ENCODE measurements around the gene NPLOC4. TPM values are rescaled to one million over a fixed set of nuclear protein-coding genes. Genes with fewer than 3 reads are reported as not detected.

Gene NPLOC4
- total and polyA plus RNA-seq, 2 donors (not counting 1 experiment from before 2014, with no cell fraction given), result 70.2 to 101 TPM

- Histone ChIP-seq H3K27me3 (replicated peaks in 1 of 4; ENCODE audit: control extremely low read depth in 1 of 4, control insufficient read depth in 3 of 4, insufficient read depth in 4 of 4, low read length in 3 of 4) (no peaks in the 10 kb centered on the region), H4K20me1 (ENCODE audit: control insufficient read depth, insufficient read depth, low read length, poor library complexity, severe bottlenecking) (peaks cover 44% of the 10 kb centered on the region), H3K4me2 (replicated peaks; ENCODE audit: low read depth, low read length, poor library complexity, severe bottlenecking) (peak overlapping the region; percentile 99), H3K4me1 (ENCODE audit: control insufficient read depth in 2 of 2, insufficient read depth in 2 of 2, low read length in 2 of 2) (peaks cover 41 to 61% of the 10 kb centered on the region in 2 donors), H3K36me3 (replicated peaks in 1 of 2; ENCODE audit: control extremely low read depth in 1 of 2, control insufficient read depth in 1 of 2, extremely low read depth in 1 of 2, insufficient read depth in 2 of 2, low read length in 1 of 2) (peaks cover 0 to 42% of the 10 kb centered on the region in 2 experiments), H3K9ac (ENCODE audit: low read length) (peak overlapping the region; percentile 93), H3K27ac (ENCODE audit: low read length in 2 of 2) (peak overlapping the region; percentile 34 to 81), H2AFZ (ENCODE audit: insufficient read depth, low read depth, low read length, poor library complexity, severe bottlenecking) (no peak overlapping the region), H3K79me2 (ENCODE audit: control insufficient read depth, insufficient read depth, low read length) (peaks cover 59% of the 10 kb centered on the region), H3K9me3 (ENCODE audit: control extremely low read depth in 1 of 3, control insufficient read depth in 2 of 3, insufficient read depth in 1 of 3, low read length in 2 of 3) (no peaks in the 10 kb centered on the region), H3K4me3 (ENCODE audit: control extremely low read depth in 1 of 5, extremely low read depth in 1 of 5, insufficient read depth in 1 of 5, low read depth in 2 of 5, low read length in 4 of 5) (peak overlapping the region; percentile 71 to 96 (median 86))
- ATAC-seq (ENCODE audit: low read depth) (peak; percentile 1), DNase-seq (peak; percentile 71)
- under 1% methylated on average over 62 of the region's 62 CpGs for WGBS (ENCODE audit: insufficient coverage)
- ChIA-PET POLR2A (interaction anchor here (0.6 to 2.6 kb wide), 7 partner anchors 24 to 166 kb away, joined by 3 to 10 read pairs (median 3); partner anchors contain the start of gene BAHCC1), CTCF (interaction anchor here (1.3 to 2.1 kb wide), 10 partner anchors 11 to 259 kb away, joined by 3 to 8 read pairs (median 6); partner anchors contain the start of genes BAHCC1 and FAAP100)
- Mint-ChIP-seq H3K4me3 (peak overlapping the region; percentile 97), H3K27me3 (no peaks in the 10 kb centered on the region), H3K4me1 (peaks cover 62% of the 10 kb centered on the region), H3K9me3 (ENCODE audit: insufficient read depth) (no peaks in the 10 kb centered on the region), H3K27ac (peak overlapping the region; percentile 94)
- no peak for TF ChIP-seq CTCF (IDR thresholded peaks at IDR 0.05)
- TF ChIP-seq EZH2 (IDR thresholded peaks at IDR 0.05; ENCODE audit: borderline replicate concordance, insufficient read depth, low read depth, low read length, poor library complexity, severe bottlenecking), result no peak
- intact Hi-C loops (cut with micrococcal nuclease), result loop anchor here (1.0 to 10.0 kb wide), 6 partner anchors 29 to 1715 kb away; partner anchors contain the start of genes CBX8, SLC25A10 and SLC38A10
Observed at GRCh38 chr17:81511804-81512561, 124.9 kb downstream of the NPLOC4 start.

DNA sequence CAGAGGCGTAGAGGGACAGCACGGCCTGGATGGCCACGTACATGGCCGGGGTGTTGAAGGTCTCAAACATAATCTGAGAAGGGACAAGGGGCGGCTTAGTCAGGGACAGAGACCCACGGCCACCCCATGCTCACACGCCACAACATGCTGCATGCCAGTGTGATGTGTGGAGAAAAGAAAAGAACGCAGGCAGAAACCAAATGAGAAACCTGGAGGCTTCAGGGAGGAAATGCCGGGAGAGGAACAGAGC is 125.4 kb downstream of the NPLOC4 start:
- peaks cover 58% of the 10 kb centered on the region for H3K4me1 Mint-ChIP-seq
- no peak for ATAC-seq (ENCODE audit: low read depth)
- DNase-seq, result peak; percentile 60

More for the DNA sequence above, 125.4 kb downstream of the NPLOC4 start:
- Histone ChIP-seq H3K4me1 (ENCODE audit: control insufficient read depth in 2 of 2, insufficient read depth in 2 of 2, low read length in 2 of 2) (peaks cover 36 to 56% of the 10 kb centered on the region in 2 donors), H3K36me3 (replicated peaks in 1 of 2; ENCODE audit: control extremely low read depth in 1 of 2, control insufficient read depth in 1 of 2, extremely low read depth in 1 of 2, insufficient read depth in 2 of 2, low read length in 1 of 2) (peaks cover 0 to 40% of the 10 kb centered on the region in 2 experiments), H3K4me3 (ENCODE audit: control extremely low read depth in 1 of 5, extremely low read depth in 1 of 5, insufficient read depth in 1 of 5, low read depth in 2 of 5, low read length in 4 of 5) (peak overlapping the region; percentile 71 to 96 (median 86)), H3K79me2 (ENCODE audit: control insufficient read depth, insufficient read depth, low read length) (peaks cover 54% of the 10 kb centered on the region), H4K20me1 (ENCODE audit: control insufficient read depth, insufficient read depth, low read length, poor library complexity, severe bottlenecking) (peaks cover 44% of the 10 kb centered on the region), H3K4me2 (replicated peaks; ENCODE audit: low read depth, low read length, poor library complexity, severe bottlenecking) (peak overlapping the region; percentile 99), H2AFZ (ENCODE audit: insufficient read depth, low read depth, low read length, poor library complexity, severe bottlenecking) (no peak overlapping the region), H3K9me3 (ENCODE audit: control extremely low read depth in 1 of 3, control insufficient read depth in 2 of 3, insufficient read depth in 1 of 3, low read length in 2 of 3) (no peaks in the 10 kb centered on the region), H3K27ac (ENCODE audit: low read length in 2 of 2) (peak overlapping the region; percentile 20 to 81), H3K9ac (ENCODE audit: low read length) (peak overlapping the region; percentile 93), H3K27me3 (replicated peaks in 1 of 4; ENCODE audit: control extremely low read depth in 1 of 4, control insufficient read depth in 3 of 4, insufficient read depth in 4 of 4, low read length in 3 of 4) (no peaks in the 10 kb centered on the region)
- ChIA-PET POLR2A (interaction anchor here (1.0 kb wide), 1 partner anchor 28 kb away, joined by 3 read pairs; no protein-coding TSS in a partner anchor), CTCF (interaction anchor here (1.1 to 3.4 kb wide), 9 partner anchors 7 to 259 kb away, joined by 4 to 17 read pairs (median 6); partner anchors contain the start of gene BAHCC1)
- Mint-ChIP-seq H3K27ac (peak overlapping the region; percentile 94), H3K4me3 (peak overlapping the region; percentile 97), H3K27me3 (no peaks in the 10 kb centered on the region), H3K9me3 (ENCODE audit: insufficient read depth) (no peaks in the 10 kb centered on the region)
- WGBS (ENCODE audit: insufficient coverage), result 2% methylated on average over 6 of the region's 9 CpGs
- intact Hi-C loops (cut with micrococcal nuclease), result loop anchor here (5.0 to 10.0 kb wide), 3 partner anchors 217 to 1714 kb away; partner anchors contain the start of genes CBX8 and SLC38A10
- TF ChIP-seq EZH2 (IDR thresholded peaks at IDR 0.05; ENCODE audit: borderline replicate concordance, insufficient read depth, low read depth, low read length, poor library complexity, severe bottlenecking) (no peak), CTCF (IDR thresholded peaks at IDR 0.05) (no peak)
